Measurements from ENCODE around the gene SEMA4D.

SEMA4D gene

DNA sequence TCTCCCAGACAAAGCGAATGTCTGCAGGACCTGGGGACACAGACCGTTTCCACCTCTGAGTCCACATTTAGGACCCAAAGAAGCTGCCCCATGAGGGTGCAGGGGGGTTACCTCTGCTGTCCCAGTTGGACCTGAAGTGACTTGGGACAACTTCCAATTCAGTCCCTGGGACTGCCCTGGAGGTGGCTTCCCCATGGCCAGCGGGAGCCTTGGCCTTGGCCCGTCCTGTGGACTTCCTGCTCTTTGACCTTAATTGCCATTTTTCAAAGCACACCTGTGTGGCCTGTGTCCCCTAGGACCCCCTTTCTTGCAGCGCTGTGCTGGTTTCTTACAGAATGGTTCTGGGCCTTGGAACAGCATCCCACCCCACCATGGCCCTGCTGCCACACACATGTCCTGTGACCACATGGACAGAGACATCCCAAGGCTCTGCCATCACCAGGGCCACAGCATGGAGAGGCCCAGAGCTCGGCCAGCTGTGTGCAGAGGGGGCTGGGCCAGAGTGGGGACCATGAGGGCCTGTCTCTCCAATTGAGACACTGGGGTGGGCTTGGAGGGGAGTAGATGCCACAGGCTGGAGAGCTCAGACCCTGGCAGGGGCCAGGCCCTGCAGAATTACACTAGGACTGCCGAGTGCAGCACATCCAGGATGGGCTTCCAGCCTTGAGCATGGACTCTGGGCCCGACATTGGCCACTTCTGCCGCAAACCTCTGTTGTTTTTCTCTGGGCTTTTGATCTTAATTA is 133.8 kb downstream of the SEMA4D start:
- Histone ChIP-seq H3K4me1 (ENCODE audit: insufficient read depth, low read length) (no peaks in the 10 kb centered on the region), H2AFZ (ENCODE audit: low read depth, low read length) (no peak overlapping the region), H3K36me3 (ENCODE audit: insufficient read depth, low read length) (peaks cover 38% of the 10 kb centered on the region), H3K79me2 (ENCODE audit: insufficient read depth, low read length) (no peaks in the 10 kb centered on the region), H3K27ac (ENCODE audit: low read length) (no peak overlapping the region), H4K20me1 (ENCODE audit: insufficient read depth, low read length) (peaks cover 3% of the 10 kb centered on the region; the same call in 1 of the 2 replicates), H3K9ac (ENCODE audit: low read depth, low read length) (no peak overlapping the region), H3K4me3 (ENCODE audit: low read depth in 1 of 2, low read length in 2 of 2) (no peak overlapping the region), H3K9me3 (ENCODE audit: insufficient read depth, low read length, severe bottlenecking) (no peaks in the 10 kb centered on the region), H3K4me2 (ENCODE audit: insufficient read depth, low read length) (no peak overlapping the region), H3K27me3 (ENCODE audit: insufficient read depth, low read length, poor library complexity) (no peaks in the 10 kb centered on the region)
- TF ChIP-seq, protein P1, sequence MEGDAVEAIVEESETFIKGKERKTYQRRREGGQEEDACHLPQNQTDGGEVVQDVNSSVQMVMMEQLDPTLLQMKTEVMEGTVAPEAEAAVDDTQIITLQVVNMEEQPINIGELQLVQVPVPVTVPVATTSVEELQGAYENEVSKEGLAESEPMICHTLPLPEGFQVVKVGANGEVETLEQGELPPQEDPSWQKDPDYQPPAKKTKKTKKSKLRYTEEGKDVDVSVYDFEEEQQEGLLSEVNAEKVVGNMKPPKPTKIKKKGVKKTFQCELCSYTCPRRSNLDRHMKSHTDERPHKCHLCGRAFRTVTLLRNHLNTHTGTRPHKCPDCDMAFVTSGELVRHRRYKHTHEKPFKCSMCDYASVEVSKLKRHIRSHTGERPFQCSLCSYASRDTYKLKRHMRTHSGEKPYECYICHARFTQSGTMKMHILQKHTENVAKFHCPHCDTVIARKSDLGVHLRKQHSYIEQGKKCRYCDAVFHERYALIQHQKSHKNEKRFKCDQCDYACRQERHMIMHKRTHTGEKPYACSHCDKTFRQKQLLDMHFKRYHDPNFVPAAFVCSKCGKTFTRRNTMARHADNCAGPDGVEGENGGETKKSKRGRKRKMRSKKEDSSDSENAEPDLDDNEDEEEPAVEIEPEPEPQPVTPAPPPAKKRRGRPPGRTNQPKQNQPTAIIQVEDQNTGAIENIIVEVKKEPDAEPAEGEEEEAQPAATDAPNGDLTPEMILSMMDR (IDR thresholded peaks at IDR 0.05; ENCODE audit: borderline replicate concordance, extremely low read depth, low read length, poor library complexity, severe bottlenecking) = no peak
- no peak for TF ChIP-seq EZH2 (IDR thresholded peaks at IDR 0.05; ENCODE audit: borderline replicate concordance, low read depth, low read length, severe bottlenecking)
- 0 out of 3 replicates have a peak, but pooled peaks have one; percentile 5 for ATAC-seq (ENCODE audit: insufficient read depth, low read depth)
- no peak for DNase-seq

DNA sequence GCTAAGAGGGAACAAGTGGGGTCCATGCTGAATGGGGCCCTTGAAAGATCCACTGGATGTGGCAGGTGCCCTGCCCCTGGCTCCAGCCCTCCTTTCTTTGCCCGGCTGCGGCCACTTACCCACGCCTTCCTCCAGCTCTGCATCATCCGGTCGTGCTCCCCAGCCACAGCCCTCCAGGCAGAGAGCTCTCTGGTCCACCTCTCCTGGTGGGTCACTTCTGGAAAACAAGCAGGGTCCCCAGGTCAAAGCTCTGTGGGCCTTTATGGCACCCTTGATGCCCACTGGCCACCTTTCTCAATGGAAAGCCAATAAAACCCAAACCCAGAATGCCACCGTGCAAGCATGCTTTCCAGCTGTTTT is 134.6 kb downstream of the SEMA4D start:
- no peak for TF ChIP-seq EZH2 (IDR thresholded peaks at IDR 0.05; ENCODE audit: borderline replicate concordance, low read depth, low read length, severe bottlenecking)
- TF ChIP-seq, protein P1 (IDR thresholded peaks at IDR 0.05; ENCODE audit: borderline replicate concordance, extremely low read depth, low read length, poor library complexity, severe bottlenecking) = no peak
- Histone ChIP-seq H2AFZ (ENCODE audit: low read depth, low read length) (no peak overlapping the region), H3K4me1 (ENCODE audit: insufficient read depth, low read length) (no peaks in the 10 kb centered on the region), H4K20me1 (ENCODE audit: insufficient read depth, low read length) (peaks cover 3% of the 10 kb centered on the region; the same call in 1 of the 2 replicates), H3K9me3 (ENCODE audit: insufficient read depth, low read length, severe bottlenecking) (no peaks in the 10 kb centered on the region), H3K27ac (ENCODE audit: low read length) (no peak overlapping the region), H3K36me3 (ENCODE audit: insufficient read depth, low read length) (peaks cover 46% of the 10 kb centered on the region), H3K4me3 (ENCODE audit: low read depth in 1 of 2, low read length in 2 of 2) (no peak overlapping the region), H3K9ac (ENCODE audit: low read depth, low read length) (no peak overlapping the region), H3K27me3 (ENCODE audit: insufficient read depth, low read length, poor library complexity) (no peaks in the 10 kb centered on the region), H3K79me2 (ENCODE audit: insufficient read depth, low read length) (no peaks in the 10 kb centered on the region), H3K4me2 (ENCODE audit: insufficient read depth, low read length) (no peak overlapping the region)
- ATAC-seq (ENCODE audit: insufficient read depth, low read depth) (no peak), DNase-seq (no peak)

DNA sequence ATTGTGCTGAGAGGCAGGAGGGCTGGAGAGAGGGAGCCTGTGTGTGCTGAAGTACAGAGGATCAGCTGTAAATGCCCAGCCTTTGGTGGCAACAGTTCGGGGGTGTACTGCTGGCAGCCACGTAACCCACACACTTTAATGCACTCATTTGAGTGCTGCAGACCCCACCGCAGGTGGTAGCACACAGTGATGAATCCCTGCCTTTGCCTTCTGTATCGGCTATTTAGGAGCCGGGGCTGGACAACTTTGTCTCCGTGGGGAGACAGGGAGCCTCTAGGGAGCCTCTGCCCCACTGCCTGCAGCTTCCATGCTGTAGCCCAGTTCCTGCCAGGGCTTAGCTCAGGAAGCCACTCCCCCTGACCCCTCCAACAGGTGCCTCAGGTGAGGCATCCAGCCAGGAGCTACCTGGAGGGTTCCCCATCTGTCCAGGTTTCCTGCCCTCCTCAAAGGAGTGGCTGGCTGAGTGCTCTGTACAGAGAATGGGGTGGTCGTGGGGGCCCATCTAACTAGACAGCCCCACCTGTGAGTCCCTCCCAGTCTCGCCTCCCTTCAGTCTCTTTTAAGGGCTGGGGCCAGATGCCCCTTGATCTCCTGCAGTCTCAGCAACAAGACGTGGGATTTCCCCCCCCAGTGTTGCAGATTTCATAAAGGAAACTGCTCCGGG is 135.1 kb downstream of the SEMA4D start:
- Histone ChIP-seq H3K36me3 (ENCODE audit: insufficient read depth, low read length) (peaks cover 52% of the 10 kb centered on the region), H3K4me3 (ENCODE audit: low read depth in 1 of 2, low read length in 2 of 2) (no peak overlapping the region), H3K4me2 (ENCODE audit: insufficient read depth, low read length) (no peak overlapping the region), H3K9me3 (ENCODE audit: insufficient read depth, low read length, severe bottlenecking) (no peaks in the 10 kb centered on the region), H4K20me1 (ENCODE audit: insufficient read depth, low read length) (peaks cover 3% of the 10 kb centered on the region; the same call in 1 of the 2 replicates), H3K4me1 (ENCODE audit: insufficient read depth, low read length) (no peaks in the 10 kb centered on the region), H3K27ac (ENCODE audit: low read length) (no peak overlapping the region), H3K27me3 (ENCODE audit: insufficient read depth, low read length, poor library complexity) (no peaks in the 10 kb centered on the region), H3K79me2 (ENCODE audit: insufficient read depth, low read length) (no peaks in the 10 kb centered on the region), H3K9ac (ENCODE audit: low read depth, low read length) (no peak overlapping the region), H2AFZ (ENCODE audit: low read depth, low read length) (no peak overlapping the region)
- ATAC-seq (ENCODE audit: insufficient read depth, low read depth) = no peak
- TF ChIP-seq EZH2 (IDR thresholded peaks at IDR 0.05; ENCODE audit: borderline replicate concordance, low read depth, low read length, severe bottlenecking) = no peak
- TF ChIP-seq, protein P1 (IDR thresholded peaks at IDR 0.05; ENCODE audit: borderline replicate concordance, extremely low read depth, low read length, poor library complexity, severe bottlenecking) = no peak
- DNase-seq = no peak
